Thoracic aorta (tissue), 2 donors: ENCODE data around the gene STARD10. TPM values are rescaled to one million over a fixed set of nuclear protein-coding genes. Genes with fewer than 3 reads are reported as not detected.
"Not testable (repeated sequence)": the region's sequence is repeated elsewhere in the genome, so short reads cannot be mapped to it uniquely, and the experiment has no call there.

Source experiments
- ATAC-seq: fragments of 150-250 bp; one replicate; pipeline ENCODE4 v1.8.0; 2017; ENCODE audit warnings: low read depth; ENCODE audit not compliant: insufficient number of reproducible peaks, low FRiP score
- DNase-seq: peaks from one replicate; pipeline ENCODE4 v3.0.0-alpha.2; 2020; ENCODE audit warnings: low spot score
- H3K27ac ChIP-seq, 2 donors: fragments of 200-600 bp; sonication (generic); 1 replicate in 1 of 2; 2 replicates in 1 of 2; pipeline ENCODE4 v1.5.1; 2016; ENCODE audit warnings: mild to moderate bottlenecking in 2 of 2, moderate library complexity in 2 of 2
- H3K27me3 ChIP-seq: fragments of 200-600 bp; sonication (generic); replicated peaks from 2 replicates; pipeline ENCODE4 v1.6.0; 2016; ENCODE audit warnings: mild to moderate bottlenecking; ENCODE audit not compliant: insufficient read depth
- H3K36me3 ChIP-seq: fragments of 200-600 bp; sonication (generic); one replicate; pipeline ENCODE4 v1.5.1; 2016
- H3K4me1 ChIP-seq, 2 donors: fragments of 200-600 bp; sonication (generic); 1 replicate in 1 of 2; 2 replicates in 1 of 2; pipeline versions ENCODE4 v1.5.1 to v1.6.0; 2016; ENCODE audit warnings: low read depth in 2 of 2, mild to moderate bottlenecking in 1 of 2; ENCODE audit not compliant: control insufficient read depth in 1 of 2
- H3K4me3 ChIP-seq: fragments of 200-600 bp; sonication (generic); 2 replicates; pipeline ENCODE4 v1.5.1; 2016; ENCODE audit warnings: mild to moderate bottlenecking
- H3K9me3 ChIP-seq: fragments of 200-600 bp; sonication (generic); 2 replicates; pipeline ENCODE4 v1.5.1; 2016
- CTCF ChIP-seq: fragments of 200-600 bp; sonication (generic); IDR thresholded peaks from one replicate; pipeline ENCODE4 v1.5.1; 2019; ENCODE audit warnings: antibody characterized with exemption
- total RNA-seq, 2 donors: library from RNA; depleted of rRNA; stranded (reverse); fragments of >200 nt; gene quantifications; one replicate each; pipeline versions ENCODE4 v1.1.0 to v1.2.3, GENCODE V29; 2016

The STARD10 gene
- total RNA-seq, 2 donors from 2014 or later: 24.3 to 57.3 TPM

GRCh38 chr11:72828081-72828567 is 34.3 kb upstream of the STARD10 start:
- Histone ChIP-seq H3K9me3 (no peaks in the 10 kb centered on the region), H3K36me3 (peaks cover 3% of the 10 kb centered on the region), H3K4me3 (no peak overlapping the region), H3K4me1 (peaks cover 11 to 23% of the 10 kb centered on the region in 2 donors), H3K27me3 (no peaks in the 10 kb centered on the region), H3K27ac (no peak overlapping the region)
- DNase-seq (no peak), ATAC-seq (no peak)
- TF ChIP-seq CTCF: no peak

GRCh38 chr11:72827656-72828055 is 33.8 kb upstream of the STARD10 start:
- peaks cover 11 to 18% of the 10 kb centered on the region in 2 donors for H3K4me1 ChIP-seq
- not testable (repeated sequence) for H3K4me3 ChIP-seq, DNase-seq, ATAC-seq, H3K9me3 ChIP-seq, H3K36me3 ChIP-seq, H3K27ac ChIP-seq, H3K27me3 ChIP-seq

- Histone ChIP-seq H3K27ac (no peak overlapping the region), H3K4me3 (no peak overlapping the region), H3K4me1 (peaks cover 5 to 12% of the 10 kb centered on the region in 2 donors), H3K9me3 (no peaks in the 10 kb centered on the region), H3K36me3 (peaks cover 3% of the 10 kb centered on the region), H3K27me3 (no peaks in the 10 kb centered on the region)
- TF ChIP-seq CTCF: no peak
- DNase-seq (no peak), ATAC-seq (no peak)
Observed at GRCh38 chr11:72826942-72827480, 33.2 kb upstream of the STARD10 start.

- Histone ChIP-seq H3K4me3 (no peak overlapping the region), H3K36me3 (peaks cover 3% of the 10 kb centered on the region), H3K27ac (no peak overlapping the region), H3K27me3 (no peaks in the 10 kb centered on the region), H3K4me1 (peaks cover 0 to 12% of the 10 kb centered on the region in 2 donors), H3K9me3 (no peaks in the 10 kb centered on the region)
- DNase-seq: no peak
- TF ChIP-seq CTCF: no peak
- ATAC-seq: no peak
Observed at GRCh38 chr11:72826191-72826941, 32.5 kb upstream of the STARD10 start.

GRCh38 chr11:72825661-72826060 is 31.8 kb upstream of the STARD10 start:
- Histone ChIP-seq H3K4me1 (peaks cover 0 to 9% of the 10 kb centered on the region in 2 donors), H3K9me3 (no peaks in the 10 kb centered on the region), H3K4me3 (no peak overlapping the region), H3K36me3 (peaks cover 6% of the 10 kb centered on the region), H3K27me3 (no peaks in the 10 kb centered on the region), H3K27ac (no peak overlapping the region)
- DNase-seq (no peak), ATAC-seq (no peak)
- TF ChIP-seq CTCF: no peak
